ENCODE results near the gene NPVF. TPM values are rescaled to one million over a fixed set of nuclear protein-coding genes. Genes with fewer than 3 reads are reported as not detected.

Gene NPVF, protein sequence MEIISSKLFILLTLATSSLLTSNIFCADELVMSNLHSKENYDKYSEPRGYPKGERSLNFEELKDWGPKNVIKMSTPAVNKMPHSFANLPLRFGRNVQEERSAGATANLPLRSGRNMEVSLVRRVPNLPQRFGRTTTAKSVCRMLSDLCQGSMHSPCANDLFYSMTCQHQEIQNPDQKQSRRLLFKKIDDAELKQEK
- not detected for total RNA-seq
- long read RNA-seq = 0 reads

DNA sequence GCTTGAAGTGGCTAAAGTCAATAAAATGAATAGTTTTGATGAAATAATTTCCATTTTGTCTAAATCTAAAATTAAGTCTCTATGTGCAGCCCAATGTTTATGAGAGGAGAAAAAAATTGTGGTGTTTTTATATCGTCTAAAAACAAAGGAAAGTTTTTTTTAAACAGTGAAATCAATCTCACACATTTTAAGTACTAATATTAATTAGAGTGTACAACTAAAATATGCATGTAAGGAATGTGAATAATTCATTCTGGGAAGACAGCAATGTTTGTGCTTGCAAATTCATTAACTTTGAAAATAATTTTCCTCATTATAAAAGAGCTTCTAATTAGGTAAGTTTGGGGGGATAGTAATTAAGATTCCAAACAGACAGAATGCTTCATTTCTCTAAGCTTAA, at the start of gene NPVF:
TSS of gene NPVF (minus strand) at position 101 of the 400 bp plus-strand sequence. CDS start at position 54, 47 bp downstream.
- no peaks in the 10 kb centered on the region for H3K36me3 ChIP-seq
- TF ChIP-seq, protein P1, sequence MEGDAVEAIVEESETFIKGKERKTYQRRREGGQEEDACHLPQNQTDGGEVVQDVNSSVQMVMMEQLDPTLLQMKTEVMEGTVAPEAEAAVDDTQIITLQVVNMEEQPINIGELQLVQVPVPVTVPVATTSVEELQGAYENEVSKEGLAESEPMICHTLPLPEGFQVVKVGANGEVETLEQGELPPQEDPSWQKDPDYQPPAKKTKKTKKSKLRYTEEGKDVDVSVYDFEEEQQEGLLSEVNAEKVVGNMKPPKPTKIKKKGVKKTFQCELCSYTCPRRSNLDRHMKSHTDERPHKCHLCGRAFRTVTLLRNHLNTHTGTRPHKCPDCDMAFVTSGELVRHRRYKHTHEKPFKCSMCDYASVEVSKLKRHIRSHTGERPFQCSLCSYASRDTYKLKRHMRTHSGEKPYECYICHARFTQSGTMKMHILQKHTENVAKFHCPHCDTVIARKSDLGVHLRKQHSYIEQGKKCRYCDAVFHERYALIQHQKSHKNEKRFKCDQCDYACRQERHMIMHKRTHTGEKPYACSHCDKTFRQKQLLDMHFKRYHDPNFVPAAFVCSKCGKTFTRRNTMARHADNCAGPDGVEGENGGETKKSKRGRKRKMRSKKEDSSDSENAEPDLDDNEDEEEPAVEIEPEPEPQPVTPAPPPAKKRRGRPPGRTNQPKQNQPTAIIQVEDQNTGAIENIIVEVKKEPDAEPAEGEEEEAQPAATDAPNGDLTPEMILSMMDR (IDR thresholded peaks at IDR 0.05) = no peak
- no peak for ATAC-seq
- intact Hi-C loops (cut with DNase I) = no loop called here
- no peak for DNase-seq
- H3K27ac ChIP-seq = no peak within 1 kb of the TSS
- H3K4me1 ChIP-seq = no peaks in the 10 kb centered on the region
- no peaks in the 10 kb centered on the region for H3K27me3 ChIP-seq (ENCODE audit: low read depth)
- H3K9me3 ChIP-seq = no peaks in the 10 kb centered on the region
- no peak within 1 kb of the TSS for H3K4me3 ChIP-seq

DNA sequence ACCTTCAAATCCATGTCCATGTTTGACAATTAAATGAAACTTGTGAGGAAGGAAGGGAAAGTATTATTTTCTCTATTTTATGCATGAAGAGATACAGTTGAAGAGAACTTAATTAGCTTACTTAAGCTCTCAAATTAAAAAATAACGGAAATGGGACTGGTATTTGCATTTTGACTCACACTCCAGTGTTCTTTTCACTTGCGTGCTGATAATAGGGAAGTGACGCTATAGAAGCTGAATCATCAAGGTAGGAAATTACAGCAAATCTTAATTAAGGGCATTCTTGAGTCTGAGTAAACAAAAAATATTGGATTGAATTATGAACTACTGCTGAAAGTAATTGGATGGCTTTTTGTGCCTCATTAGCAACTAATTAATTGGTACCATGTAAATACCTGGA, 44.0 kb upstream of the NPVF start:
- H3K36me3 ChIP-seq = no peaks in the 10 kb centered on the region
- ATAC-seq (no peak), DNase-seq (no peak)
- H3K9me3 ChIP-seq = no peaks in the 10 kb centered on the region
- intact Hi-C loops (cut with DNase I) = no loop called here
- TF ChIP-seq, protein P1 (IDR thresholded peaks at IDR 0.05) = no peak
- H3K27me3 ChIP-seq (ENCODE audit: low read depth) = no peaks in the 10 kb centered on the region
- H3K4me3 ChIP-seq = no peak overlapping the region
- H3K27ac ChIP-seq = no peak overlapping the region
- no peaks in the 10 kb centered on the region for H3K4me1 ChIP-seq

DNA sequence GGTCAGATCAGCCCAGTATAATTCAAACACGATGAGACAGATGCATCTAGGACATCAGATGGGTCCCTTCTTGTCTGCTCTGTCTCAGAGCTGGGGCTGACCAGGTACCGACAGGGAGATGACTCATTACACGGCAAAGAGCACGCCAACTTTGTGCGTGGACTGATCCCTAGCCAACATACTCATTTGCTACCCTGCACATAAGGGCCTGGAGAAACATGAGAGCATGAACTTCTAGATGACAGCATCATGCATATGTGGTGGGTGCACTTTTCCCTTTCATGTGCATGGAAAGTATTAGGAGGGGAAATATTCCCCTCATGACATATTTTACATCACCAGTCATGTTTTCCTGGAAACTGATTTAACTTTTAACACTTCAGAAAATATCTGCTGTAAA, 35.1 kb upstream of the NPVF start:
- DNase-seq (no peak), ATAC-seq (no peak)
- intact Hi-C loops (cut with DNase I) = loop anchor here (5.0 to 10.0 kb wide), 3 partner anchors 121 to 591 kb away; no protein-coding TSS in a partner anchor
- no peak overlapping the region for H3K27ac ChIP-seq
- H3K27me3 ChIP-seq (ENCODE audit: low read depth) = no peaks in the 10 kb centered on the region
- no peak overlapping the region for H3K4me3 ChIP-seq
- H3K4me1 ChIP-seq = peaks cover 18% of the 10 kb centered on the region
- TF ChIP-seq, protein P1 (IDR thresholded peaks at IDR 0.05) = no peak
- H3K9me3 ChIP-seq = no peaks in the 10 kb centered on the region
- no peaks in the 10 kb centered on the region for H3K36me3 ChIP-seq

DNA sequence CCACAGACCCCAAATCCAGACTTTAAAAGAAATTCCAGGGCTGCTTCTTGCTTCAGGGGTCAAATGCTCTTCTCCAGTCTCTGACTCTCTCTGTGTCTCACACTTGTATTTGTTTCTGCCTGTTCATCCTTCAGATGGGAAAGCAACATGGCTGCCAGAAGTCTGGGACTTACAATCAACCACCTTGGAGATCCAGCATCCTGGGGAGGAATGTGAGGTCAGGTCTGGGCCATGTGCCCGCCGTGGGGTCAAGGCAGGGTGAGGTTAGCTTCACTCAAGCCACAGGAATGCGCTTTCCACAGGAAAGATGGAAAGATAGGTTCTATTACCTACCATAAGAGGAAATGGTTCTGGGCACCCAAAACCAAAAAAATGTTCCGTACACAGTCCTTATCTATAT, 34.3 kb upstream of the NPVF start:
- H3K4me1 ChIP-seq = peaks cover 18% of the 10 kb centered on the region
- TF ChIP-seq, protein P1 (IDR thresholded peaks at IDR 0.05) = no peak
- no peak overlapping the region for H3K4me3 ChIP-seq
- intact Hi-C loops (cut with DNase I) = loop anchor here (5.0 to 10.0 kb wide), 3 partner anchors 122 to 592 kb away; no protein-coding TSS in a partner anchor
- DNase-seq (no peak), ATAC-seq (no peak)
- no peak overlapping the region for H3K27ac ChIP-seq
- no peaks in the 10 kb centered on the region for H3K27me3 ChIP-seq (ENCODE audit: low read depth)
- H3K9me3 ChIP-seq = no peaks in the 10 kb centered on the region
- no peaks in the 10 kb centered on the region for H3K36me3 ChIP-seq

DNA sequence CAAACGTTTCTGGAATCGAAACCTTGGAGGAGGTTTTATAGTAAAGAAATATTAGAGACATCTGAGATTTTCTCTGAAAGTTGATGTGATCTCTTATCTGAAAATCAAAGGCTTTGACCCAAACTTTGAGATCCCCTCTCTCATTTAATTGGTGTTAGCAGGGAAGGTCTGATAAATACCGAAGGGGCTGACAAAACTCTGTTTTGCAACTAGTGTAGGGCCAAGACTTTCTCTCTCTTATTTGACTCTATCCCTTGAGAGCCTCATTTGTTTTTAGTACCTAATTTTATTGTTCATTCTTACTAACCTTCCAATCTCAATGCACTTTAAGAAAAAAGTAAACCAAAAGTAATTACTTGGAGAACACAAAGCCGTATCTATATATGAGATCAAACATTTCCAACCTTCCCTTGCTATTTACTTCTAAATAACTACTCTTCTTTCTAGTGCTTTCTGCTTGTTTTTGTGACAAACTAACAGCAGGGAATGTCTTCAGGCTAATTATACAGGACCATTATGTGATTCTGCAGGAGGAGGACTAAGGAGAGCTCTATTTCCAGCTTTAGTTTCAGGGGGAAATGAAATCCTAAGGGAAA, 33.4 kb upstream of the NPVF start:
- Histone ChIP-seq H3K27me3 (ENCODE audit: low read depth) (no peaks in the 10 kb centered on the region), H3K9me3 (no peaks in the 10 kb centered on the region), H3K27ac (no peak overlapping the region), H3K36me3 (no peaks in the 10 kb centered on the region), H3K4me1 (peaks cover 18% of the 10 kb centered on the region), H3K4me3 (no peak overlapping the region)
- DNase-seq = no peak
- TF ChIP-seq, protein P1 (IDR thresholded peaks at IDR 0.05) = no peak
- ATAC-seq = no peak
- intact Hi-C loops (cut with DNase I) = loop anchor here (5.0 to 10.0 kb wide), 3 partner anchors 123 to 593 kb away; no protein-coding TSS in a partner anchor

Measured in lower lobe of right lung (tissue), 2 donors.